Activated gamma-delta T cell treated with Interleukin-2 at 50 U/mL for 16 hours (primary cell): ENCODE results near the gene RAB1B.

ENCODE experiments used
- DNase-seq: peaks from one replicate; pipeline ENCODE4 v3.0.0-alpha.2; 2020

Gene RAB1B

GRCh38 chr11:66325263-66325671, 56.8 kb downstream of the RAB1B start:
- no peak for DNase-seq

GRCh38 chr11:66326261-66327111, 58.0 kb downstream of the RAB1B start:
- DNase-seq = no peak
